ENCODE results near the gene PSMD9. TPM values are rescaled to one million over a fixed set of nuclear protein-coding genes. Genes with fewer than 3 reads are reported as not detected.
A peak's percentile ranks its signal among the peaks of the same experiment; 100 is the strongest.
"Not testable (repeated sequence)": the region's sequence is repeated elsewhere in the genome, so short reads cannot be mapped to it uniquely, and the experiment has no call there.

The PSMD9 gene
- total RNA-seq, 2 donors from 2014 or later, result 41.4 to 50.9 TPM

- Histone ChIP-seq H3K9ac (ENCODE audit: extremely low read depth, low read length, poor library complexity, severe bottlenecking) (no peak overlapping the region), H3K27me3 (ENCODE audit: control insufficient read depth, insufficient read depth, low read length, poor library complexity, severe bottlenecking) (no peaks in the 10 kb centered on the region), H3K4me1 (ENCODE audit: control insufficient read depth, insufficient read depth, low read length) (no peaks in the 10 kb centered on the region), H3K4me3 (ENCODE audit: low read length) (no peak overlapping the region), H3K9me3 (ENCODE audit: control insufficient read depth, low read length) (no peaks in the 10 kb centered on the region), H3K36me3 (ENCODE audit: control insufficient read depth, insufficient read depth, low read length) (no peaks in the 10 kb centered on the region), H3K27ac (ENCODE audit: low read depth, low read length) (no peak overlapping the region)
- no peak overlapping the region for H3K4me3 Mint-ChIP-seq
- H3K36me3 Mint-ChIP-seq (ENCODE audit: low read depth), result no peaks in the 10 kb centered on the region
- 76 to 81% methylated on average over 6 of the region's 7 CpGs for WGBS, 2 experiments (ENCODE audit: insufficient coverage in 1 of 2, insufficient read length in 1 of 2)
- H3K4me1 Mint-ChIP-seq, result peaks cover 21% of the 10 kb centered on the region
- no peaks in the 10 kb centered on the region for H3K27me3 Mint-ChIP-seq (ENCODE audit: insufficient read depth)
- no peak for TF ChIP-seq CTCF (conservative IDR thresholded peaks at IDR 0.05)
- H3K9me3 Mint-ChIP-seq, result no peaks in the 10 kb centered on the region
- DNase-seq, result peak; percentile 77
- no peak overlapping the region for H3K27ac Mint-ChIP-seq
Measured at GRCh38 chr12:121926874-121927706, 38.5 kb downstream of the PSMD9 start.

- Mint-ChIP-seq H3K27ac (no peak overlapping the region), H3K4me1 (peaks cover 26% of the 10 kb centered on the region), H3K9me3 (no peaks in the 10 kb centered on the region), H3K36me3 (ENCODE audit: low read depth) (no peaks in the 10 kb centered on the region), H3K27me3 (ENCODE audit: insufficient read depth) (no peaks in the 10 kb centered on the region), H3K4me3 (no peak overlapping the region)
- Histone ChIP-seq H3K9ac (ENCODE audit: extremely low read depth, low read length, poor library complexity, severe bottlenecking) (no peak overlapping the region), H3K27me3 (ENCODE audit: control insufficient read depth, insufficient read depth, low read length, poor library complexity, severe bottlenecking) (no peaks in the 10 kb centered on the region), H3K4me3 (ENCODE audit: low read length) (no peak overlapping the region), H3K4me1 (ENCODE audit: control insufficient read depth, insufficient read depth, low read length) (no peaks in the 10 kb centered on the region), H3K27ac (ENCODE audit: low read depth, low read length) (no peak overlapping the region), H3K9me3 (ENCODE audit: control insufficient read depth, low read length) (no peaks in the 10 kb centered on the region), H3K36me3 (ENCODE audit: control insufficient read depth, insufficient read depth, low read length) (no peaks in the 10 kb centered on the region)
- TF ChIP-seq CTCF (conservative IDR thresholded peaks at IDR 0.05), result no peak
- peak; percentile 44 for DNase-seq
- WGBS, 2 experiments (ENCODE audit: insufficient coverage in 1 of 2, insufficient read length in 1 of 2), result 89 to 93% methylated on average over 5 of the region's 5 CpGs
Measured at GRCh38 chr12:121927813-121928212, 39.2 kb downstream of the PSMD9 start.

- peaks cover 40% of the 10 kb centered on the region for H3K4me1 Mint-ChIP-seq
- not testable (repeated sequence) for H3K27ac Mint-ChIP-seq; H3K36me3 Mint-ChIP-seq (ENCODE audit: low read depth); H3K9me3 ChIP-seq (ENCODE audit: control insufficient read depth, low read length); H3K36me3 ChIP-seq (ENCODE audit: control insufficient read depth, insufficient read depth, low read length); H3K27ac ChIP-seq (ENCODE audit: low read depth, low read length); H3K27me3 ChIP-seq (ENCODE audit: control insufficient read depth, insufficient read depth, low read length, poor library complexity, severe bottlenecking); H3K9ac ChIP-seq (ENCODE audit: extremely low read depth, low read length, poor library complexity, severe bottlenecking); DNase-seq; H3K4me1 ChIP-seq (ENCODE audit: control insufficient read depth, insufficient read depth, low read length); H3K9me3 Mint-ChIP-seq; H3K27me3 Mint-ChIP-seq (ENCODE audit: insufficient read depth); H3K4me3 Mint-ChIP-seq; H3K4me3 ChIP-seq (ENCODE audit: low read length)
- 92 to 98% methylated on average over 6 to 7 of the region's 7 CpGs for WGBS, 2 experiments (ENCODE audit: insufficient coverage in 1 of 2, insufficient read length in 1 of 2)
Measured at GRCh38 chr12:121929545-121929944, 41.0 kb downstream of the PSMD9 start.

All from endodermal cell (in vitro differentiated cells).